HepG2 (cell line): ENCODE measurements around the gene MRPL37. TPM values are rescaled to one million over a fixed set of nuclear protein-coding genes. Genes with fewer than 3 reads are reported as not detected.

ENCODE experiments used
- ATAC-seq: fragments of 200-7000 bp; cut with Tn5 transposase; 3 replicates; pipeline ENCODE4 v1.9.1; 2020; ENCODE audit warnings: mild to moderate bottlenecking, moderate library complexity
- BruUV-seq: library from RNA; stranded (reverse); fragments of 400-500 nt; replicated peaks from 2 replicates; lab custom pipeline; 2021; lab: Mats Ljungman, UMichigan
- CTCF ChIA-PET: fragments of 300-600 bp; formaldehyde crosslinking; extraction: SDS; loops from one replicate; lab custom pipeline; 2021; ENCODE audit warnings: low total read pairs, inconsistent platforms, low intra/inter-chr PET ratio; lab: Yijun Ruan, JAX
- POLR2A ChIA-PET: fragments of 350-600 bp; sonication (Branson Sonifier 250); formaldehyde crosslinking; loops from one replicate; lab custom pipeline; 2020; ENCODE audit warnings: antibody characterized with exemption, inconsistent platforms; lab: Yijun Ruan, JAX
- DNase-seq: peaks from one replicate; pipeline ENCODE4 v3.0.0-alpha.2; 2015; ENCODE audit warnings: low spot score
- FAIRE-seq: peaks from 3 replicates; lab custom pipeline; 2011; peaks lifted over from hg19 to GRCh38; lab: Jason Lieb, UNC
- H2AFZ ChIP-seq: one replicate; pipeline ENCODE4 v1.6.1; 2011; ENCODE audit warnings: low read length, inconsistent platforms
- H3K27ac ChIP-seq: fragments of 300-600 bp; 3 replicates; pipeline ENCODE4 v1.8.0; 2011; ENCODE audit warnings: mixed run types, mild to moderate bottlenecking, mixed read lengths, low read length, inconsistent platforms; ENCODE audit not compliant: insufficient read depth; ENCODE audit errors: extremely low read length
- H3K27me3 ChIP-seq, 2 experiments: fragments of 200-600 bp in 1 of 2; 2 replicates in 1 of 2; 3 replicates in 1 of 2; pipeline versions ENCODE4 v1.6.0 to v1.8.0; 2011; ENCODE audit warnings: low read length in 2 of 2, mild to moderate bottlenecking in 2 of 2, moderate library complexity in 2 of 2, inconsistent platforms in 1 of 2; ENCODE audit not compliant: insufficient read depth in 2 of 2, control insufficient read depth in 1 of 2
- H3K36me3 ChIP-seq, 2 experiments: fragments of 200-600 bp in 1 of 2; replicated peaks in 1 of 2; 2 replicates in 1 of 2; 3 replicates in 1 of 2; pipeline versions ENCODE4 v1.5.1 to v1.8.0; 2011; ENCODE audit warnings: low read length in 2 of 2, inconsistent platforms in 1 of 2; ENCODE audit not compliant: insufficient read depth in 2 of 2, control insufficient read depth in 1 of 2
- H3K4me1 ChIP-seq: 2 replicates; pipeline ENCODE4 v1.5.1; 2012; ENCODE audit warnings: low read length, inconsistent platforms; ENCODE audit not compliant: insufficient read depth
- H3K4me2 ChIP-seq: 2 replicates; pipeline ENCODE4 v1.6.0; 2011; ENCODE audit warnings: low read depth, low read length, inconsistent platforms
- H3K4me3 ChIP-seq, 3 experiments: fragments of 200-600 bp in 1 of 3; sonication (generic), shearing (Covaris generic) in 1 of 3; replicated peaks in 1 of 3; 2 replicates each; pipeline ENCODE4 v1.5.1; 2011 to 2016; ENCODE audit warnings: low read length in 3 of 3, inconsistent platforms in 2 of 3, low read depth in 2 of 3, mild to moderate bottlenecking in 2 of 3, control low read depth in 1 of 3, mixed read lengths in 1 of 3; ENCODE audit not compliant: insufficient read depth in 1 of 3
- H3K79me2 ChIP-seq: one replicate; pipeline ENCODE4 v1.6.1; 2011; ENCODE audit warnings: low read length, inconsistent platforms; ENCODE audit not compliant: insufficient read depth
- H3K9ac ChIP-seq: 2 replicates; pipeline ENCODE4 v1.6.0; 2011; ENCODE audit warnings: mild to moderate bottlenecking, low read depth, low read length, inconsistent platforms; ENCODE audit not compliant: insufficient read depth
- H3K9me3 ChIP-seq: 2 replicates; pipeline ENCODE4 v1.5.1; 2012; ENCODE audit warnings: mild to moderate bottlenecking, low read length
- H4K20me1 ChIP-seq: 2 replicates; pipeline ENCODE4 v1.6.0; 2011; ENCODE audit warnings: inconsistent platforms, mild to moderate bottlenecking, low read length, moderate library complexity; ENCODE audit not compliant: insufficient read depth
- ARNTL ChIP-seq: sonication (generic); formaldehyde crosslinking; IDR thresholded peaks from 2 replicates; pipeline ENCODE4 v1.4.0; 2020; ENCODE audit warnings: mild to moderate bottlenecking, missing genetic modification reagents
- ATF7-NPFF ChIP-seq: sonication (generic); formaldehyde crosslinking; IDR thresholded peaks from 2 replicates; pipeline ENCODE4 v1.8.1; 2023; ENCODE audit warnings: mild to moderate bottlenecking, low read depth, missing genetic modification reagents, moderate library complexity
- KAT7 ChIP-seq: IDR thresholded peaks from 2 replicates; pipeline ENCODE4 v1.6.1; 2018; ENCODE audit warnings: borderline replicate concordance, missing compliant biosample characterization
- MLLT10 ChIP-seq: sonication (generic); formaldehyde crosslinking; IDR thresholded peaks from 2 replicates; pipeline ENCODE4 v1.4.0; 2020; ENCODE audit warnings: missing genetic modification reagents
- REPIN1 ChIP-seq: sonication (generic); formaldehyde crosslinking; IDR thresholded peaks from 2 replicates; pipeline ENCODE4 v1.8.0; 2022; ENCODE audit warnings: missing genetic modification reagents, low read depth, mild to moderate bottlenecking, borderline replicate concordance
- ZNF160 ChIP-seq: sonication (generic); formaldehyde crosslinking; IDR thresholded peaks from 2 replicates; pipeline ENCODE4 v1.8.0; 2022; ENCODE audit warnings: mild to moderate bottlenecking, inconsistent platforms, missing genetic modification reagents
- ZNF432 ChIP-seq: sonication (generic); formaldehyde crosslinking; IDR thresholded peaks from 2 replicates; pipeline ENCODE4 v1.5.0; 2020; ENCODE audit warnings: missing genetic modification reagents, mild to moderate bottlenecking, borderline replicate concordance
- ZNF556 ChIP-seq: sonication (generic); formaldehyde crosslinking; IDR thresholded peaks from 2 replicates; pipeline ENCODE4 v1.4.0; 2020; ENCODE audit warnings: mild to moderate bottlenecking, missing genetic modification reagents, borderline replicate concordance
- WGBS: methylation state at CpG from one replicate; pipeline ENCODE4 v1.1.6; 2017; ENCODE audit warnings: low lambda C conversion rate; 5-methylcytosine and 5-hydroxymethylcytosine counted together
- in situ Hi-C: cut with HindIII; loops from 2 replicates; pipeline ENCODE4 v1.10.0; 2017; ENCODE audit warnings: low pct_unique_long_range_greater_than_20kb; ENCODE audit not compliant: extremely low pct_ligation_motif_present
- intact Hi-C: fragments of 100-400 bp; cut with micrococcal nuclease; formaldehyde crosslinking; loops from one replicate; pipeline ENCODE4 v1.10.0; 2022; ENCODE audit not compliant: unreplicated experiment
- polyA plus RNA-seq, 8 experiments: library from polyadenylated mRNA; depleted of rRNA in 3 of 8; stranded (reverse) in 7 of 8; unstranded in 1 of 8; fragments of >200 nt; fragmentation: Illumina TruSeq in 4 of 8; extraction: Trizol in 4 of 8; gene quantifications; 2 replicates each; pipeline versions ENCODE4 v1.2.1 to v1.2.3, GENCODE V29; 2011 to 2016; ENCODE audit warnings: low read depth in 4 of 8, missing spikeins in 1 of 8, mixed read lengths in 1 of 8; ENCODE audit not compliant: insufficient read depth in 1 of 8
- total RNA-seq, 5 experiments: library from RNA; depleted of rRNA; stranded (reverse); fragments of >200 nt; fragmentation: Illumina TruSeq; extraction: Trizol; gene quantifications; 2 replicates each; pipeline ENCODE4 v1.2.3, GENCODE V29; 2016; ENCODE audit warnings: low read depth in 1 of 5
- TF ChIP-seq, protein P1 (sequence below): sonication (generic); formaldehyde crosslinking; IDR thresholded peaks from 2 replicates; pipeline ENCODE4 v1.4.0; 2020; ENCODE audit warnings: mild to moderate bottlenecking, missing genetic modification reagents
- TF ChIP-seq, protein P2 (sequence below): sonication (generic); formaldehyde crosslinking; IDR thresholded peaks from 2 replicates; pipeline ENCODE4 v1.8.1; 2023; ENCODE audit warnings: mild to moderate bottlenecking, missing genetic modification reagents, borderline replicate concordance
- TF ChIP-seq, protein P3 (sequence below): IDR thresholded peaks from 2 replicates; pipeline ENCODE4 v1.6.1; 2012; ENCODE audit warnings: low read length, improper control_type of control experiment

The MRPL37 gene
- total and polyA plus RNA-seq, 2 of the 13 experiments (the other 11 are each of a cell fraction or from before 2014, with no cell fraction given) = 31.7 to 127 TPM

DNA sequence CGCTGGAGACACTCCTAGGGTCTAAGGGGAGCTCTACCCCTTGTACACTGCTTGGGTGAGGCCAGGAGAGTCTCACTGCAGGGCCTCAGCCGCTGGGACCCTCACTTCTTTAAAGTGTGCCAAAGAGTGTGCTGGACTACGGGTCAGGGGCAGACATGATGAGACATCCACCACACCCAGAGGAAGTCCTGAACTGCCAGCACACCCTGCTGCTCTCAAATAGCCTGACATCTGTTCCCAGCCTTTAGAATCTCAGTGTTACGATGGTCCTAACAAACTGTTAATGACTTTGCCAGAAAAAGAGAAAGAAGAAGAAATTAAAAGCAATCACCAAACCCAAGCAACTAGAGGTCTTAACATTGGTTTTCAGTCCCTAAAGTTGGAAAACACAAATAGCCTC is 49.0 kb downstream of the MRPL37 start:
- ChIA-PET CTCF (no interaction called here), POLR2A (no interaction called here)
- Histone ChIP-seq H3K27ac (no peak overlapping the region), H4K20me1 (no peaks in the 10 kb centered on the region), H3K9me3 (no peaks in the 10 kb centered on the region), H3K36me3 (peaks cover 7 to 11% of the 10 kb centered on the region in 2 experiments; a peak in 4 of 5 replicates), H3K27me3 (no peaks in the 10 kb centered on the region), H2AFZ (no peak overlapping the region), H3K9ac (no peak overlapping the region), H3K4me1 (no peaks in the 10 kb centered on the region), H3K4me3 (no peak overlapping the region), H3K79me2 (no peaks in the 10 kb centered on the region), H3K4me2 (no peak overlapping the region)
- intact Hi-C loops (no loop called here), in situ Hi-C loops (no loop called here)
- ATAC-seq (no peak), DNase-seq (no peak), FAIRE-seq (no peak)
- no peak for TF ChIP-seq REPIN1 (CRISPR knock-in tag)
- TF ChIP-seq ZNF160 (CRISPR knock-in tag) = no peak
- TF ChIP-seq ATF7-NPFF (CRISPR knock-in tag) = no peak
- TF ChIP-seq, protein P1, sequence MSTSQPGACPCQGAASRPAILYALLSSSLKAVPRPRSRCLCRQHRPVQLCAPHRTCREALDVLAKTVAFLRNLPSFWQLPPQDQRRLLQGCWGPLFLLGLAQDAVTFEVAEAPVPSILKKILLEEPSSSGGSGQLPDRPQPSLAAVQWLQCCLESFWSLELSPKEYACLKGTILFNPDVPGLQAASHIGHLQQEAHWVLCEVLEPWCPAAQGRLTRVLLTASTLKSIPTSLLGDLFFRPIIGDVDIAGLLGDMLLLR = no peak
- TF ChIP-seq ZNF432 (CRISPR knock-in tag) = no peak
- TF ChIP-seq MLLT10 (CRISPR knock-in tag) = no peak
- no peak for TF ChIP-seq ZNF556 (CRISPR knock-in tag)
- TF ChIP-seq ARNTL = no peak
- TF ChIP-seq, protein P2, sequence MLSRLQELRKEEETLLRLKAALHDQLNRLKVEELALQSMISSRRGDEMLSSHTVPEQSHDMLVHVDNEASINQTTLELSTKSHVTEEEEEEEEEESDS = no peak
- TF ChIP-seq, protein P3, sequence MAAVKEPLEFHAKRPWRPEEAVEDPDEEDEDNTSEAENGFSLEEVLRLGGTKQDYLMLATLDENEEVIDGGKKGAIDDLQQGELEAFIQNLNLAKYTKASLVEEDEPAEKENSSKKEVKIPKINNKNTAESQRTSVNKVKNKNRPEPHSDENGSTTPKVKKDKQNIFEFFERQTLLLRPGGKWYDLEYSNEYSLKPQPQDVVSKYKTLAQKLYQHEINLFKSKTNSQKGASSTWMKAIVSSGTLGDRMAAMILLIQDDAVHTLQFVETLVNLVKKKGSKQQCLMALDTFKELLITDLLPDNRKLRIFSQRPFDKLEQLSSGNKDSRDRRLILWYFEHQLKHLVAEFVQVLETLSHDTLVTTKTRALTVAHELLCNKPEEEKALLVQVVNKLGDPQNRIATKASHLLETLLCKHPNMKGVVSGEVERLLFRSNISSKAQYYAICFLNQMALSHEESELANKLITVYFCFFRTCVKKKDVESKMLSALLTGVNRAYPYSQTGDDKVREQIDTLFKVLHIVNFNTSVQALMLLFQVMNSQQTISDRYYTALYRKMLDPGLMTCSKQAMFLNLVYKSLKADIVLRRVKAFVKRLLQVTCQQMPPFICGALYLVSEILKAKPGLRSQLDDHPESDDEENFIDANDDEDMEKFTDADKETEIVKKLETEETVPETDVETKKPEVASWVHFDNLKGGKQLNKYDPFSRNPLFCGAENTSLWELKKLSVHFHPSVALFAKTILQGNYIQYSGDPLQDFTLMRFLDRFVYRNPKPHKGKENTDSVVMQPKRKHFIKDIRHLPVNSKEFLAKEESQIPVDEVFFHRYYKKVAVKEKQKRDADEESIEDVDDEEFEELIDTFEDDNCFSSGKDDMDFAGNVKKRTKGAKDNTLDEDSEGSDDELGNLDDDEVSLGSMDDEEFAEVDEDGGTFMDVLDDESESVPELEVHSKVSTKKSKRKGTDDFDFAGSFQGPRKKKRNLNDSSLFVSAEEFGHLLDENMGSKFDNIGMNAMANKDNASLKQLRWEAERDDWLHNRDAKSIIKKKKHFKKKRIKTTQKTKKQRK = no peak
- no peak for TF ChIP-seq KAT7 (CRISPR knock-in tag)
- WGBS = 96% methylated on average over 3 of the region's 4 CpGs
- BruUV-seq = no TSS peak
